ENCODE results near the gene CACNB2. TPM values are rescaled to one million over a fixed set of nuclear protein-coding genes. Genes with fewer than 3 reads are reported as not detected.

The CACNB2 gene
- total RNA-seq, 1 donor from 2014 or later, result 0.43 TPM

DNA sequence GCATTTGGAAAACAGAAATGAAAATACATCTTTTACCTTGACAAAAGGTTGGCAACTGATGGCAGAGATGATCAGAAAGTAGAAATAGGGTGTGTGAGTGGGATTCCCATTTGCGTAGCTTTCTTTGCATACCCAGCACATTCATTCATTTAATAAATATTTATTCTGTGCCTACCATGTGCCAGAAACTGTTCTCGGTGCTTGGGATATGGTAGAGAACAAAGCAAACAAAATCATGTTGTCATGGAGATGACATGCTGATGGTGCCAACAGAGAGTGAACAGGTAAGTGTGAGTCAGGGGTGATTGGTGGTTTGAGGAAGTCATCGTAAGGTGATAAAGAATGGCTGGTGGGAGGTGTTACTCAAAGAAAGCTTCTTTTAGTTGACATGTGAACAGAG is 45.4 kb downstream of the CACNB2 start:
- H3K36me3 Mint-ChIP-seq (ENCODE audit: unreplicated experiment), result no peaks in the 10 kb centered on the region
- DNase-seq (ENCODE audit: extremely low spot score, unreplicated experiment), result no peak
- no peak overlapping the region for H3K27ac Mint-ChIP-seq (ENCODE audit: unreplicated experiment)
- H3K9me3 Mint-ChIP-seq (ENCODE audit: unreplicated experiment), result no peaks in the 10 kb centered on the region
- no peaks in the 10 kb centered on the region for H3K4me1 Mint-ChIP-seq (ENCODE audit: unreplicated experiment)
- no peak overlapping the region for H3K4me3 Mint-ChIP-seq (ENCODE audit: unreplicated experiment)
- peaks cover 9% of the 10 kb centered on the region for H3K27me3 Mint-ChIP-seq (ENCODE audit: unreplicated experiment)
- TF ChIP-seq, protein P1, sequence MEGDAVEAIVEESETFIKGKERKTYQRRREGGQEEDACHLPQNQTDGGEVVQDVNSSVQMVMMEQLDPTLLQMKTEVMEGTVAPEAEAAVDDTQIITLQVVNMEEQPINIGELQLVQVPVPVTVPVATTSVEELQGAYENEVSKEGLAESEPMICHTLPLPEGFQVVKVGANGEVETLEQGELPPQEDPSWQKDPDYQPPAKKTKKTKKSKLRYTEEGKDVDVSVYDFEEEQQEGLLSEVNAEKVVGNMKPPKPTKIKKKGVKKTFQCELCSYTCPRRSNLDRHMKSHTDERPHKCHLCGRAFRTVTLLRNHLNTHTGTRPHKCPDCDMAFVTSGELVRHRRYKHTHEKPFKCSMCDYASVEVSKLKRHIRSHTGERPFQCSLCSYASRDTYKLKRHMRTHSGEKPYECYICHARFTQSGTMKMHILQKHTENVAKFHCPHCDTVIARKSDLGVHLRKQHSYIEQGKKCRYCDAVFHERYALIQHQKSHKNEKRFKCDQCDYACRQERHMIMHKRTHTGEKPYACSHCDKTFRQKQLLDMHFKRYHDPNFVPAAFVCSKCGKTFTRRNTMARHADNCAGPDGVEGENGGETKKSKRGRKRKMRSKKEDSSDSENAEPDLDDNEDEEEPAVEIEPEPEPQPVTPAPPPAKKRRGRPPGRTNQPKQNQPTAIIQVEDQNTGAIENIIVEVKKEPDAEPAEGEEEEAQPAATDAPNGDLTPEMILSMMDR (IDR thresholded peaks at IDR 0.05), result no peak

DNA sequence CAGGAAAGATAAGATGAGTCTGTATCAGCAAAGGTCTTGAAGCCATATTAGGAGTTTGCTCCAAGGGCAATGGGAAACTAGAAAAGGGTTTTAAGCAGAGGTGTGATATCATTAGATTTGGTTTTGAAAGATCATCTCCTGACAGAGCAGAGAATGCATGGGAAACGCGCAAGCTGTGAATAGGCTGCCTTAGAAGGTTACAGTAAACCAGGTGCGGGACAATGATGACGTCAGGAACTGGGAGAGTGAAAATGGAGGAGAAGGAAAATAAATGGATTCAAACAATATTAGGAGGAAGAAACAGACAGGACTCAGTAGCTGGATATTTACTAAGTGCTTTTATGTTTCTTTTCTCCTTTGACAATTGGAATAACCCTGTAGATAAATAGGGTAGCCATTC is 50.6 kb downstream of the CACNB2 start:
- no peaks in the 10 kb centered on the region for H3K36me3 Mint-ChIP-seq (ENCODE audit: unreplicated experiment)
- TF ChIP-seq, protein P1 (IDR thresholded peaks at IDR 0.05), result no peak
- H3K4me1 Mint-ChIP-seq (ENCODE audit: unreplicated experiment), result no peaks in the 10 kb centered on the region
- H3K4me3 Mint-ChIP-seq (ENCODE audit: unreplicated experiment), result no peak overlapping the region
- H3K27me3 Mint-ChIP-seq (ENCODE audit: unreplicated experiment), result peaks cover 11% of the 10 kb centered on the region
- no peak for DNase-seq (ENCODE audit: extremely low spot score, unreplicated experiment)
- H3K9me3 Mint-ChIP-seq (ENCODE audit: unreplicated experiment), result no peaks in the 10 kb centered on the region
- no peak overlapping the region for H3K27ac Mint-ChIP-seq (ENCODE audit: unreplicated experiment)

DNA sequence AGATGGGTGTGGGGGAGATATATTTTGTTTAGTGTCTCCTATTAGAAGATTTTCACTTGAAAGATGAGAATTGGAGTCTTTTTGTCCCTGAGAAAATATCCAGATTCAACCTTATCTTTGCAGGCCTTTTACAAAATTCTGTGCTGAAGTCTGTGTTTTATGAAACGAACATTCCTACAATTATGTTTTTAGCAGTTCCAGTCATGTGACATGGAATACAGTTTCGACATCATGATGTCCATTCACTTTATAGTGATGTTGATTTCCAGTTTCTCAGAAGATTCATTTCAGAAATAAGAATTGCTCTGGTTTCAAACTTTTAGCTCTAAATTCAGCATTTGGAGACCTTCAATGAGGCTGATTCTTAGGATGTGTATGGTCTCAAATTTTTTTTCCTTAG is 54.4 kb downstream of the CACNB2 start:
- Mint-ChIP-seq H3K4me1 (ENCODE audit: unreplicated experiment) (no peaks in the 10 kb centered on the region), H3K9me3 (ENCODE audit: unreplicated experiment) (no peaks in the 10 kb centered on the region), H3K4me3 (ENCODE audit: unreplicated experiment) (no peak overlapping the region), H3K36me3 (ENCODE audit: unreplicated experiment) (no peaks in the 10 kb centered on the region), H3K27me3 (ENCODE audit: unreplicated experiment) (peaks cover 9% of the 10 kb centered on the region), H3K27ac (ENCODE audit: unreplicated experiment) (no peak overlapping the region)
- TF ChIP-seq, protein P1 (IDR thresholded peaks at IDR 0.05), result no peak
- DNase-seq (ENCODE audit: extremely low spot score, unreplicated experiment), result no peak

DNA sequence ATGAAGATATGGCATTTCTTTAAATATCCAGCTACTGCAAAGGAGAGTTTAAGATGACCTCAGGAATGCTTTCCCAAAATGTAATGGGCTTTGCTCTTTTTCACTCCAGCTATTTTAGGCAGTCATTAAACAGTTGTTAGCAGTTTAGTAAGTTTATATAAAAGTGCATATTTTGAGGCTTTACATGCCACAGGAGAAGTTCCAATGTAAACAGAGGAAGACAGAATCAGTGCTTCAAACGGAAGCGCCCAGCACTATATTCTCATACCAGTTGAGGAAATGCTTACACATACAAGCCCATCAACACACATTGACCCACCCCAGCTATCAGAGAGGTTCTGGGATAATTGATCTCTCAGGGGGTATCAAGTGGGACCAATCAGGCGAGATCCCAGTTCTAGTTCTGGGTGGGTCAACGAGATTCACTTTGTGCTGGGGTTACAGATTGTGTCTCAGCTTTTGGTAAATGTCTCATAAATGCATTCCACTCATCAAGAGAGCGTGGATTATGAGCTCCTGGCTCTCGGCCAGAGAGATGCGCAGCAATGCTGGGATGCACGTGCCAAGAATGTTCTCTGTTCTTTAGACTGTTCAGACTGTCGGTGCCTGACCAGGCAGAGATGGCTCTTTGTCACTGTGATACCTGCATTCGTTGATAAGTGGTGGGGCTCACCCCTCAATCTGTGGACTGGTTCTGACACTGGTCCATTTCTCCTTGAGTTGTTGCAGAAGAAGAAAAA is 55.0 kb downstream of the CACNB2 start:
- no peaks in the 10 kb centered on the region for H3K36me3 Mint-ChIP-seq (ENCODE audit: unreplicated experiment)
- DNase-seq (ENCODE audit: extremely low spot score, unreplicated experiment), result no peak
- TF ChIP-seq, protein P1 (IDR thresholded peaks at IDR 0.05), result no peak
- no peak overlapping the region for H3K27ac Mint-ChIP-seq (ENCODE audit: unreplicated experiment)
- H3K27me3 Mint-ChIP-seq (ENCODE audit: unreplicated experiment), result peaks cover 5% of the 10 kb centered on the region
- no peaks in the 10 kb centered on the region for H3K4me1 Mint-ChIP-seq (ENCODE audit: unreplicated experiment)
- no peaks in the 10 kb centered on the region for H3K9me3 Mint-ChIP-seq (ENCODE audit: unreplicated experiment)
- H3K4me3 Mint-ChIP-seq (ENCODE audit: unreplicated experiment), result no peak overlapping the region

DNA sequence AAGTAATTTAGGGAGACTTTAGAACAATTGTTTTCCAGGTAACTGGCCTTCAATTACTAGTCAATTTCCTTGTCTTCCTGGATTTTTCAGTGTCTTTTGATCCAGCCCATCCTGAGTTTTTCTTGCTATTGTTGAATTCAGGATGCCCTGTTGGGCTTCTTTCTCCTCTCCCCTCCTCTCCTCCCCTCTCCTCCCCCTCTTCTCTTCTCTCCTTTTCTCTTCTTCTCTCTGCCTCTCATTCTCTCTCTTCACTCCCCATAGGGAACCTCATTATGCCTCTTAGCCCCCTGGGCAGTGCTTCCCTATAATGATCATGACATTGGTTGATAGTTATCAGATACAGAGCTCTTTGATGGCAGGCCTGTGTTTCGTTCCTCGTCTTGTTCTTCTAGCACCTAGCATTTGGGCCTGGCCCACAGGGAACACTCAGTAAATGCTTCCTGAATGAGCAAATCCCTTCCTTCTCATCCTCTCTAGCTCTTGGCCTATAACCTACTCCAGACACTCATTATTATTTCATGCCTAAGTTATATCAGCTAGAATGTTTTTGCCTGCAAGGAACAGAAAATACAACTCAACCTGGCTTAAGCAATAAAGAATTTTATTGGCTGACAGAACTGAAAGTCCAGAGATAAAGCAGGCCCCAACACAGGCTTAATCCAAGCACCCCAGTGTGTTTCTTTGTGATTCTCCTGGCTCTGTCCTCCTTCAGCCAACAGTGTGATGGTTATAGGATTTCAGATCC is 56.8 kb downstream of the CACNB2 start:
- Mint-ChIP-seq H3K4me3 (ENCODE audit: unreplicated experiment) (no peak overlapping the region), H3K9me3 (ENCODE audit: unreplicated experiment) (no peaks in the 10 kb centered on the region), H3K36me3 (ENCODE audit: unreplicated experiment) (no peaks in the 10 kb centered on the region), H3K27ac (ENCODE audit: unreplicated experiment) (no peak overlapping the region), H3K4me1 (ENCODE audit: unreplicated experiment) (no peaks in the 10 kb centered on the region), H3K27me3 (ENCODE audit: unreplicated experiment) (peaks cover 5% of the 10 kb centered on the region)
- no peak for DNase-seq (ENCODE audit: extremely low spot score, unreplicated experiment)
- TF ChIP-seq, protein P1 (IDR thresholded peaks at IDR 0.05), result no peak
